HCT116 (cell line): ENCODE results near the gene C11orf21. TPM values are rescaled to one million over a fixed set of nuclear protein-coding genes. Genes with fewer than 3 reads are reported as not detected.

Experiments used
- ATAC-seq: fragments of 200-7000 bp; cut with Tn5 transposase; 2 replicates; pipeline ENCODE4 v1.9.1; 2020; ENCODE audit warnings: mild to moderate bottlenecking, moderate library complexity
- BruUV-seq: library from RNA; stranded (reverse); fragments of 400-500 nt; replicated peaks from 2 replicates; lab custom pipeline; 2021; lab: Mats Ljungman, UMichigan
- CTCF ChIA-PET: fragments of 300-600 bp; sonication (Branson Sonifier 250); formaldehyde crosslinking; loops from one replicate; lab custom pipeline; 2021; ENCODE audit warnings: antibody characterized with exemption; lab: Charles Lee
- POLR2A ChIA-PET: fragments of 300-600, 350-600 bp; sonication (Branson Sonifier 250); formaldehyde crosslinking; loops from one replicate; lab custom pipeline; 2021; ENCODE audit warnings: antibody characterized with exemption; lab: Charles Lee
- RAD21 ChIA-PET, 2 experiments: fragments of 300-600 bp; sonication (Branson Sonifier 250); formaldehyde crosslinking; loops; one replicate each; lab custom pipeline; 2023; ENCODE audit warnings: low total read pairs in 2 of 2; ENCODE audit not compliant: uncharacterized antibody in 2 of 2, unreplicated experiment in 2 of 2, low non-redundant PET in 1 of 2; lab: Charles Lee
- DNase-seq: peaks from one replicate; pipeline ENCODE4 v3.0.0-alpha.2; 2010; ENCODE audit warnings: low read depth, low spot score
- H2AFZ ChIP-seq: fragments of 200-600 bp; shearing (Covaris generic), sonication (generic); 2 replicates; pipeline ENCODE4 v1.6.1; 2017; ENCODE audit warnings: low read depth, mixed run types, mixed read lengths, antibody characterized with exemption, low read length; ENCODE audit not compliant: poor library complexity, severe bottlenecking
- H3K27ac ChIP-seq: 2 replicates; pipeline ENCODE4 v1.5.1; 2012; ENCODE audit warnings: low read depth, low read length
- H3K27me3 ChIP-seq: fragments of 200-600 bp; sonication (generic); 2 replicates; pipeline ENCODE4 v1.6.1; 2016; ENCODE audit warnings: mixed run types, low read length, mixed read lengths; ENCODE audit not compliant: insufficient read depth
- H3K36me3 ChIP-seq, 2 experiments: fragments of 200-500 bp in 1 of 2; fragments of 200-600 bp in 1 of 2; sonication (Bioruptor generic) in 1 of 2; sonication (generic) in 1 of 2; 2 replicates each; pipeline versions ENCODE4 v1.5.1 to v1.6.1; 2014 to 2016; ENCODE audit warnings: low read length in 2 of 2, inconsistent platforms in 1 of 2, mixed read lengths in 1 of 2, mixed run types in 1 of 2; ENCODE audit not compliant: insufficient read depth in 2 of 2, control insufficient read depth in 1 of 2
- H3K4me1 ChIP-seq, 2 experiments: fragments of 200-600 bp in 1 of 2; sonication (generic) in 1 of 2; 2 replicates each; pipeline versions ENCODE4 v1.5.1 to v1.6.1; 2012 to 2017; ENCODE audit warnings: low read length in 2 of 2, inconsistent platforms in 1 of 2, mild to moderate bottlenecking in 1 of 2, mixed read lengths in 1 of 2, mixed run types in 1 of 2, moderate library complexity in 1 of 2; ENCODE audit not compliant: insufficient read depth in 2 of 2, control insufficient read depth in 1 of 2
- H3K4me2 ChIP-seq: fragments of 200-600 bp; sonication (generic); 2 replicates; pipeline ENCODE4 v1.6.1; 2017; ENCODE audit warnings: mixed run types, low read length, mixed read lengths
- H3K4me3 ChIP-seq, 2 experiments: fragments of 200-600 bp in 1 of 2; sonication (generic) in 1 of 2; replicated peaks in 1 of 2; 2 replicates each; pipeline ENCODE4 v1.5.1; 2011 to 2016; ENCODE audit warnings: low read length in 2 of 2, control low read depth in 1 of 2, low read depth in 1 of 2, mild to moderate bottlenecking in 1 of 2, mixed read lengths in 1 of 2, mixed run types in 1 of 2
- H3K79me2 ChIP-seq: fragments of 200-600 bp; sonication (generic); 2 replicates; pipeline ENCODE4 v1.6.1; 2017; ENCODE audit warnings: mild to moderate bottlenecking, mixed run types, low read length, moderate library complexity, mixed read lengths; ENCODE audit not compliant: insufficient read depth
- H3K9ac ChIP-seq: fragments of 200-600 bp; sonication (generic); 2 replicates; pipeline ENCODE4 v1.6.1; 2016; ENCODE audit warnings: low read length, mixed read lengths
- H3K9me2 ChIP-seq: fragments of 200-600 bp; sonication (generic), shearing (Covaris generic); 2 replicates; pipeline ENCODE4 v1.6.1; 2017; ENCODE audit warnings: mixed run types, mild to moderate bottlenecking, moderate library complexity; ENCODE audit not compliant: insufficient read depth
- H3K9me3 ChIP-seq, 2 experiments: fragments of 200-500 bp in 1 of 2; fragments of 200-600 bp in 1 of 2; sonication (Bioruptor generic) in 1 of 2; sonication (generic) in 1 of 2; 2 replicates each; pipeline ENCODE4 v1.6.1; 2014 to 2017; ENCODE audit warnings: low read length in 2 of 2, mixed read lengths in 2 of 2, inconsistent platforms in 1 of 2, low read depth in 1 of 2, mild to moderate bottlenecking in 1 of 2, mixed run types in 1 of 2, moderate library complexity in 1 of 2; ENCODE audit not compliant: control insufficient read depth in 1 of 2, insufficient read depth in 1 of 2
- H4K20me1 ChIP-seq: fragments of 200-600 bp; sonication (generic), shearing (Covaris generic); 2 replicates; pipeline ENCODE4 v1.6.1; 2017; ENCODE audit warnings: mixed run types, mild to moderate bottlenecking, moderate library complexity; ENCODE audit not compliant: insufficient read depth
- ATF3 ChIP-seq: IDR thresholded peaks from 2 replicates; pipeline ENCODE4 v1.6.1; 2012
- CEBPB ChIP-seq: IDR thresholded peaks from 2 replicates; pipeline ENCODE4 v1.6.1; 2012; ENCODE audit warnings: low read depth
- EGR1 ChIP-seq: IDR thresholded peaks from 2 replicates; pipeline ENCODE4 v1.6.1; 2012; ENCODE audit warnings: low read depth
- EZH2 ChIP-seq: fragments of 200-600 bp; sonication (generic); IDR thresholded peaks from 2 replicates; pipeline ENCODE4 v1.6.1; 2017; ENCODE audit warnings: antibody characterized with exemption, mixed run types
- EZH2phosphoT487 ChIP-seq: fragments of 200-600 bp; IDR thresholded peaks from 2 replicates; pipeline ENCODE4 v1.6.1; 2018; ENCODE audit warnings: antibody characterized with exemption, borderline replicate concordance
- JUND ChIP-seq: IDR thresholded peaks from 2 replicates; pipeline ENCODE4 v1.6.1; 2012
- POLR2A ChIP-seq: IDR thresholded peaks from 2 replicates; pipeline ENCODE4 v1.7.0; 2011; ENCODE audit warnings: borderline replicate concordance; ENCODE audit not compliant: insufficient read depth, insufficient read length; ENCODE audit errors: extremely low read depth
- POLR2AphosphoS5 ChIP-seq: IDR thresholded peaks from 2 replicates; pipeline ENCODE4 v1.6.1; 2011; ENCODE audit warnings: mild to moderate bottlenecking, low read depth, low read length, moderate library complexity
- REST ChIP-seq: IDR thresholded peaks from 2 replicates; pipeline ENCODE4 v1.6.1; 2012; ENCODE audit warnings: low read depth
- SRF ChIP-seq: IDR thresholded peaks from 2 replicates; pipeline ENCODE4 v1.6.1; 2012; ENCODE audit warnings: low read depth
- YY1 ChIP-seq: IDR thresholded peaks from 2 replicates; pipeline ENCODE4 v1.6.1; 2011; ENCODE audit warnings: low read length, low read depth, moderate library complexity, mild to moderate bottlenecking; ENCODE audit not compliant: insufficient replicate concordance; ENCODE audit errors: extremely low read depth
- ZNF274 ChIP-seq: fragments of 200-500 bp; sonication (Bioruptor generic); IDR thresholded peaks from 2 replicates; pipeline ENCODE4 v1.6.1; 2014; ENCODE audit warnings: mild to moderate bottlenecking, low read depth, low read length, inconsistent platforms
- intact Hi-C: fragments of 100-400 bp; cut with micrococcal nuclease; formaldehyde crosslinking; loops from 2 replicates; pipeline ENCODE4 v1.10.0; 2022
- total RNA-seq: library from RNA; stranded (reverse); gene quantifications from one replicate; pipeline ENCODE4 v1.2.1, GENCODE V29; 2021; ENCODE audit not compliant: unreplicated experiment
- TF ChIP-seq, protein P1 (sequence below): IDR thresholded peaks from 2 replicates; pipeline ENCODE4 v1.6.1; 2011; ENCODE audit warnings: mild to moderate bottlenecking, low read length, moderate library complexity; ENCODE audit not compliant: insufficient replicate concordance; ENCODE audit errors: extremely low read depth

Gene C11orf21
- total RNA-seq, 1 experiment from 2014 or later = not detected

- no peak for TF ChIP-seq SRF
- TF ChIP-seq EZH2 = no peak
- TF ChIP-seq, all 23 proteins: peak for 0
- POLR2A ChIA-PET = interaction anchor here (1.0 kb wide), 1 partner anchor 114 kb away, joined by 3 read pairs; no protein-coding TSS in a partner anchor
- DNase-seq (no peak), ATAC-seq (no peak)
- Histone ChIP-seq H3K36me3 (no peaks in the 10 kb centered on the region), H4K20me1 (no peaks in the 10 kb centered on the region), H3K27me3 (no peaks in the 10 kb centered on the region), H2AFZ (no peak overlapping the region), H3K9ac (no peak overlapping the region), H3K4me1 (no peaks in the 10 kb centered on the region), H3K4me2 (no peak overlapping the region), H3K9me3 (no peaks in the 10 kb centered on the region), H3K4me3 (no peak overlapping the region), H3K79me2 (no peaks in the 10 kb centered on the region), H3K27ac (no peak overlapping the region), H3K9me2 (no peaks in the 10 kb centered on the region)
- RAD21 ChIA-PET = interaction anchor here (3.0 to 3.1 kb wide), 2 partner anchors 113 to 114 kb away, joined by 42 to 56 read pairs; no protein-coding TSS in a partner anchor
- CTCF ChIA-PET = interaction anchor here (0.9 to 6.2 kb wide), 6 partner anchors 19 to 225 kb away, joined by 3 to 225 read pairs (median 4); partner anchors contain the start of gene TSSC4
- intact Hi-C loops = loop anchor here (5.0 kb wide), 1 partner anchor 96 kb away; the partner anchor contains the start of gene TSSC4
- no TSS peak for BruUV-seq
These were observed 4.7 kb upstream of the C11orf21 start for GRCh38 chr11:2306452-2306823.

GRCh38 chr11:2305788-2306451 is 4.2 kb upstream of the C11orf21 start:
- intact Hi-C loops = loop anchor here (1.0 to 5.0 kb wide), 2 partner anchors 96 to 113 kb away; partner anchors contain the start of gene TSSC4
- ChIA-PET RAD21 (interaction anchor here (0.7 to 3.1 kb wide), 4 partner anchors 85 to 114 kb away, joined by 4 to 56 read pairs (median 24); partner anchors contain the start of gene TSSC4 (in 1 of the 2)), POLR2A (interaction anchor here (1.7 kb wide), 1 partner anchor 114 kb away, joined by 5 read pairs; no protein-coding TSS in a partner anchor), CTCF (interaction anchor here (0.6 to 6.2 kb wide), 14 partner anchors 12 to 225 kb away, joined by 3 to 225 read pairs (median 4); partner anchors contain the start of gene TSSC4)
- Histone ChIP-seq H3K27ac (no peak overlapping the region), H4K20me1 (no peaks in the 10 kb centered on the region), H3K4me2 (no peak overlapping the region), H3K36me3 (no peaks in the 10 kb centered on the region), H3K4me3 (no peak overlapping the region), H3K9me2 (no peaks in the 10 kb centered on the region), H3K4me1 (no peaks in the 10 kb centered on the region), H3K9me3 (no peaks in the 10 kb centered on the region), H3K79me2 (no peaks in the 10 kb centered on the region), H2AFZ (no peak overlapping the region), H3K27me3 (no peaks in the 10 kb centered on the region), H3K9ac (no peak overlapping the region)
- no TSS peak for BruUV-seq
- ATAC-seq = no peak
- no peak for DNase-seq
- no peak for TF ChIP-seq CEBPB
- no peak for TF ChIP-seq YY1
- TF ChIP-seq POLR2A = no peak
- no peak for TF ChIP-seq POLR2AphosphoS5
- no peak for TF ChIP-seq EZH2phosphoT487
- TF ChIP-seq, protein P1, sequence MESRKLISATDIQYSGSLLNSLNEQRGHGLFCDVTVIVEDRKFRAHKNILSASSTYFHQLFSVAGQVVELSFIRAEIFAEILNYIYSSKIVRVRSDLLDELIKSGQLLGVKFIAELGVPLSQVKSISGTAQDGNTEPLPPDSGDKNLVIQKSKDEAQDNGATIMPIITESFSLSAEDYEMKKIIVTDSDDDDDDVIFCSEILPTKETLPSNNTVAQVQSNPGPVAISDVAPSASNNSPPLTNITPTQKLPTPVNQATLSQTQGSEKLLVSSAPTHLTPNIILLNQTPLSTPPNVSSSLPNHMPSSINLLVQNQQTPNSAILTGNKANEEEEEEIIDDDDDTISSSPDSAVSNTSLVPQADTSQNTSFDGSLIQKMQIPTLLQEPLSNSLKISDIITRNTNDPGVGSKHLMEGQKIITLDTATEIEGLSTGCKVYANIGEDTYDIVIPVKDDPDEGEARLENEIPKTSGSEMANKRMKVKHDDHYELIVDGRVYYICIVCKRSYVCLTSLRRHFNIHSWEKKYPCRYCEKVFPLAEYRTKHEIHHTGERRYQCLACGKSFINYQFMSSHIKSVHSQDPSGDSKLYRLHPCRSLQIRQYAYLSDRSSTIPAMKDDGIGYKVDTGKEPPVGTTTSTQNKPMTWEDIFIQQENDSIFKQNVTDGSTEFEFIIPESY = no peak
- no peak for TF ChIP-seq ATF3
- no peak for TF ChIP-seq REST
- no peak for TF ChIP-seq EGR1
- TF ChIP-seq ZNF274 = no peak
- TF ChIP-seq JUND = no peak
